PFSK-1 (cell line): ENCODE data around the gene OCIAD1.

Experiments
- POLR2AphosphoS5 ChIP-seq: IDR thresholded peaks from 2 replicates; pipeline ENCODE4 v1.6.1; 2012; ENCODE audit warnings: low read depth, mild to moderate bottlenecking, control low read depth, low read length, moderate library complexity
- REST ChIP-seq, 2 experiments: IDR thresholded peaks; 2 replicates each; pipeline versions ENCODE4 v1.6.1 to v1.8.0; 2011 to 2012; ENCODE audit warnings: low read depth in 2 of 2, low read length in 2 of 2, control low read depth in 1 of 2, inconsistent platforms in 1 of 2, mild to moderate bottlenecking in 1 of 2, moderate library complexity in 1 of 2; ENCODE audit not compliant: insufficient read depth in 1 of 2
- SIN3A ChIP-seq: IDR thresholded peaks from 2 replicates; pipeline ENCODE4 v1.6.1; 2012; ENCODE audit warnings: mild to moderate bottlenecking, low read length, moderate library complexity, borderline replicate concordance; ENCODE audit not compliant: insufficient read depth

DNA sequence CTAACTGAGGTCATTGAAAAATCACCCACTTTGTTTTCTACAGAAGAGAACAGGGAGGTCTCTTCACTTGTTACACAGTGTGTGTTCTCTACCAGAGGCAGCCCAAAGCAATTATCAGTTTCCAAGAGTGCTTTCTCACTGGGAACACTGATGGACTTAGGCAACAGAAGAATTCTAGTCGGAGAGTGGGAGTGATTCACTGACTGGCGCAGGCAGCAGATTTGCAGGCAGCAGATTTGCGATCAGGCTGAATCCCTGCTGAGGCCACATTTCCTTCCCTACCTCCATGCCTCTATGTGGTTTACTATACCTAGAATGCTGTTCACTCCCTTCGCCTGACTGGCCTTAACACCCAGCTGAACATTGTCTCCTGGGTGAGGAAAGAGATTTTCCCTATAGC, 69.1 kb downstream of the OCIAD1 start:
- TF ChIP-seq POLR2AphosphoS5 (no peak), SIN3A (no peak), REST (IDR thresholded peaks at IDR 0.05; ENCODE audit: insufficient read depth in 1 of 2, low read depth in 2 of 2, low read length in 2 of 2) (no peak)
